GM21717 (cell line): ENCODE results near the gene TUG1.

Experiments
- ATAC-seq: cut with Tn5 transposase; IDR thresholded peaks from one replicate; pipeline ENCODE4 v1.9.1; 2021; ENCODE audit warnings: mild to moderate bottlenecking, moderate library complexity; ENCODE audit not compliant: unreplicated experiment

TUG1 gene

DNA sequence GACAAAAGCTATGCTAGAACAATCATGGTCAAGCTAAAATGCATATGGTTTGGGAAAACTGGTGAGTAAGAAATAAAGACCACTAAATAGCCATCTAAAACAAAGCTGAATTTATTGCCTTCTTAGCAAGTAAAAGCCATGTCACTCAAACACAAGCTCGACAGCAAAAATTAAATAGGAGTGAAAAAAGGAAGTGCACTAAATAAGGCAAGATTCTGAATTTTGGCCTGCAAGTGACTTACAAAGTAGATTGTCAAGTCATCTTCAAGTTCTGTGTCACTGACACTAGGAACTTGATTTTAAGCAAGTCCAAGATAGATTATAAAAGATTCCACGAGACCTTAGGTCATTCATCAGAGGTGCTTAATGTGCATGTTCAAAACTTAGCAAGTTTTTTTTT is 27.4 kb downstream of the TUG1 start:
- ATAC-seq: no peak

DNA sequence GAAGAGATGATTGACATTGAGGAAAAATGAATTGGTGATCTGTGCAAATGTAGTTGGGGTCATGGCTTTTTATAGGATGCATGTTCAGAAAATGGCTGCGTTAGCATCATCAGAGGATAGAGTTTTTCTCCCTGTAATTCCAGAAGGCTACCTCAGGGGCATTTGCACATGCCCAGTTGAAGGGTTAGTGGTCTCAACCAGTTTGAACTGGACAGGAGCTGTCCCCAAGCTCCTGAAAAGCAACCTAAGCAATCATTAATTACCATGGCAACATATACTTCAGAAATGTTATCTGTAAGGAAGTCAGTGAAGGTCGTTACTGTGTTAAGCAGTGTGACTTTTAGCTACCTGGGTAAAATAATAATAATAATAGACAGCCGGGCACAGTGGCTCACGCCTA is 29.3 kb downstream of the TUG1 start:
- no peak for ATAC-seq

DNA sequence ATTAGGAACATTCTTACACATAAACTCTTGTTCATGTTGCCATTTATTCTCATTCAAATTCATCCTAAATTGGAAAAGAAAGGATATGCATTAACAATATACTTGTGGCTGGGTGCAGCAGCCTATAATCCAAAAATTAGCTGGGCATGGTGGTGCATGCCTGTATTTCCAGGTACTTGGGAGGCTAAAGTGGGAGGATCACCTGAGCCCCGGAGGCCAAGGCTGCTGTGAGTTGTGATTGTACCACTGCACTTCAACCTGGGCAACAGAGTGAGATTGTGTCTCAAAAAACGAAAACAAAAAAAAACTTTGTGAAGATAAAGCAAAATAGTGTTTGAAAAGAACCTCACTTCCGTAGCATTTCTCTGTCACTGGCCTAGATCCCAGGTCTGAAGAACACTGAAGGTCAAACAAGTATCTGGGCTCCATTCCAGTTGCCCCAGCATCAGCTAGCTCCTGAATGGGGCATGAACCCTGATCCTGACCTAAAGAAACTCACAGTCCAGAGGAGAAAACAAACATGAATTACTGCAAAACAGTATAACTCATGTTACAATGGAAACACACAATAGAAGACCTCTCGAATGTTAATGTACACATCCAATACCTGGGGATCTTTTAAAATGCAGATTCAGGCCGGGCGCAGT is 32.2 kb downstream of the TUG1 start:
- no peak for ATAC-seq

DNA sequence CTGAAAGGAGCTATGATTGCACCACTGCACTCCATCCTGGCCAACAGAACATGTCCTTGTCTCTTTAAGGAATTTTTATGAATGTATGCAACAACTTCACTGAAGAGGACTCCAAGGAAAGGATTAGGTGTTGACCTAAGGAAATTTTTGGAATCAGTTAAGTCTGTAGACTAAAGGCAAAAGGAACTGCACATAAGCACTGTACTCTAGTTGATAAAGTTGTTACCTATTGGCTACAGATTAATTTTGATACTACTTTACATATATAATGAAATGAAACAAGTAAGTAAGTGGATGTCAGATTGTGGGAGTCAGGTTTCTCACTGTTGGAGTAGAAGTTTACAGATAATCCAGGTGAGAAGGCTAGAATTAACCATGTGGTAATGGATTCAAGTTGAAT is 36.5 kb downstream of the TUG1 start:
- no peak for ATAC-seq

DNA sequence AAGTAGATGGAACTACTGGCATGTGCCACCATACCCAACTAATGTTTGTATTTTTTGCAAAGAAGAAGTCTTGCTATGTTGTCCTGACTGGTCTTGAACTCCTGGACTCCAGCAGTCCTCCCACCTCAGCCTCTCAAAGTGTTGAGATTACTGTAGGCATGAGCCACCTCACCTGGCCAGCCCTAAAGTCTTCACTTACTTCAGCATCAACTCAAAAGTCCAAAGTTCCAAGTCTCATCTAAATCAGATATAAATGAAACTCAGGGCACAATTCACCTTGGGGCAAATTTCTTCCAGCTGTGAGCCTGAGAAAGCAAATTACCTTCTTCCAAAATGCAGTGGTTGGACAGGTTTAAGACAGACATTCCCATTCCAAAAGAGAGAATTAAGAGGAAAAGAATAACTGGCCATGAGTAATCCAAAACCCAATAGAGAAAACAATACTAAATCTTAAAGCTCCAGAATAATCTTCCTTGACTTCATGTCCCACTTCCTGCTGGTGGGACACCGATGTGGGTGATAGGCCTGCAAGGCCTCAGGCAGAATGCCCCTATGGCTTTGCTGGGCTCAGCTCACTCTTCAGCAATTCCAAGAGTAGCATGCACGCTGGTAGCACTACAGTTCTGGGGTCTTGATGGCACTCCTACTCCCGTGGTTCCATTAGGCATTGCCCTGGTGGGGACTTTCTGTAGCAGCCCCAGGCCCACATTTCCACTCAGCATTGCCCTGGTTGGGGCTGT is 50.3 kb downstream of the TUG1 start:
- no peak for ATAC-seq

DNA sequence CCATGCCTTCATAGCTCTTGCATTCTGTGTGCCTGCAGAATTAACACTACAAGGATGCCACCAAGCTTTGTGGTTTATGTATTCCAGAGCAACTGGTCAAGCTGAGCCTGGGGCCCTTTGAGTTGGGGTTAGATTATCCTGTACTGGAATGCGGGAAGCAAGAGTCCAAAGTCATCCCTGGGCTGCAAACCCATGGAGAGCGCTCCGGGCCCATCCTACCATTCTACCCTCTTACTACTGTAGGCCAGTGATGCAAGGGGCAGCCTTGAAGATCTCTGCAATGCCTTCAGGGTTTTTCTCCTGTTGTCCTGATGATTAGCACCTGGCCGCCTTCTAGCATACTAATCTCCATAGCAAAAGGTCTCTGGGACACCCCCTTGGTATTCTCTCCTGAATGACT is 51.3 kb downstream of the TUG1 start:
- no peak for ATAC-seq

DNA sequence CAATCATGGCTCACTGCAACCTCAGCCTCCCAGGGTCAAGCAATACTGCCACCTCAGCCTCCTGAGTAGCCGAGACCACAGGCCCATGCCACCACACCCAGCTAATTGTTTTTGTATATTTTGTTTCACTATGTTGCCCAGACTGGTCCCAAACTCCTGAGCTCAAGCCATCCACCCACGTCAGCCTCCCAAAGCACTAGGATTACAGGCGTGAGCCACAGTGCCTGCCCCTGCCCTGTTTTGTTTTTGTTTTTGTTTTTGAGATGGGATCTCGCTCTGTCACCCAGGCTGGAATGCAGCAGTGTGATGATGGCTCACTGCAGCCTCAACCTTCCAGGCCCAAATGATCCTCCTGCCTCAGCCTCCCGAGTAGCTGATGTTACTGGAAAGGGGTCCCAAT is 53.5 kb downstream of the TUG1 start:
- ATAC-seq: no peak
